PC-3 (cell line): Measurements from ENCODE around the gene SEC24B.

ENCODE experiments used
- EZH2phosphoT487 ChIP-seq: fragments of 300-600 bp; sonication (generic); IDR thresholded peaks from 2 replicates; pipeline ENCODE4 v1.6.1; 2018; ENCODE audit warnings: mild to moderate bottlenecking, antibody characterized with exemption, low read length, borderline replicate concordance
- TF ChIP-seq, protein P1 (sequence below): fragments of 300-600 bp; sonication (generic); conservative IDR thresholded peaks from 2 replicates; pipeline ENCODE4 v1.5.1; 2017; ENCODE audit warnings: antibody characterized with exemption, low read depth, mild to moderate bottlenecking, low read length

DNA sequence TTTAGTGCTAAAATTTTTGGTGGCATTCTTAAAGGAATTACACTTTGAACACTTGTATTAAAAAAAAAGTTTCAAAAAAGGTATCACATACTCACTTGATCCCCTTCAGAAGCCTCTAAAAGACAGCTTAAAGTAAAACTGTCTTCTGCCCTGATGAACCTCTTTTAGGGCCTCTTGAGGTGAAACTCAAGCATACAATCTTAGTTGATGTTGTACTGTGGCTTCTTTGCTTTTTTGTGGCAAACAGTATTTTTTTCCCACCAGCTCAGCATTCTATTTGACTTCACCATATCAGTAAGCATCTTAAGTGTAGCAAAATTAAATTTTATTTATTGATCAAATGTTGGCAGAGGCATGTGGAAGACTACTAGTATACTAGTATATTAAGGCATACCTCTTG is 13.7 kb downstream of the SEC24B start:
- TF ChIP-seq, protein P1, sequence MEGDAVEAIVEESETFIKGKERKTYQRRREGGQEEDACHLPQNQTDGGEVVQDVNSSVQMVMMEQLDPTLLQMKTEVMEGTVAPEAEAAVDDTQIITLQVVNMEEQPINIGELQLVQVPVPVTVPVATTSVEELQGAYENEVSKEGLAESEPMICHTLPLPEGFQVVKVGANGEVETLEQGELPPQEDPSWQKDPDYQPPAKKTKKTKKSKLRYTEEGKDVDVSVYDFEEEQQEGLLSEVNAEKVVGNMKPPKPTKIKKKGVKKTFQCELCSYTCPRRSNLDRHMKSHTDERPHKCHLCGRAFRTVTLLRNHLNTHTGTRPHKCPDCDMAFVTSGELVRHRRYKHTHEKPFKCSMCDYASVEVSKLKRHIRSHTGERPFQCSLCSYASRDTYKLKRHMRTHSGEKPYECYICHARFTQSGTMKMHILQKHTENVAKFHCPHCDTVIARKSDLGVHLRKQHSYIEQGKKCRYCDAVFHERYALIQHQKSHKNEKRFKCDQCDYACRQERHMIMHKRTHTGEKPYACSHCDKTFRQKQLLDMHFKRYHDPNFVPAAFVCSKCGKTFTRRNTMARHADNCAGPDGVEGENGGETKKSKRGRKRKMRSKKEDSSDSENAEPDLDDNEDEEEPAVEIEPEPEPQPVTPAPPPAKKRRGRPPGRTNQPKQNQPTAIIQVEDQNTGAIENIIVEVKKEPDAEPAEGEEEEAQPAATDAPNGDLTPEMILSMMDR = no peak
- no peak for TF ChIP-seq EZH2phosphoT487
